Right forelimb (tissue), 1 donor: Measurements from ENCODE around the gene COL25A1.
"Not testable (repeated sequence)": the region's sequence is repeated elsewhere in the genome, so short reads cannot be mapped to it uniquely, and the experiment has no call there.

ENCODE experiments used
- DNase-seq: peaks from one replicate; pipeline ENCODE4 v3.0.0-alpha.2; 2018

Gene COL25A1

DNA sequence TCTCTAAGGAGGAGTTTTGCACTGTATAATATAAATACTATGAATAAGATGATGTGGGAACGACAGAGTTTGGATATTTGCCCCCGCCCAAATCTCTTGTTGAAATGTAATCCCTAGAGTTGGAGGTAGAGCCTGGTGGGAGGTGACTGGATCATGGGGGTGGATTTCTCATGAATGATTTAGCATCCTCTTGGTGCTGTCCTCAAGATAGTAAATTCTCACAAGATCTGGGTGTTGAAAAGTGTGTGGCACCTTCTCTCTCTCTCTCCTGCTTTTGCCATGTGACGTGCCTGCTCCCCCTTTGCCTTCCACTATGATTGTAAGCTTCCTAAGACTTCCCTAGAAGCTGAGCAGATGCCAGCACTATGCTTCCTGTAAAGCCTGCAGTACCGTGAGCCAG is 298.0 kb downstream of the COL25A1 start:
- DNase-seq = no peak

DNA sequence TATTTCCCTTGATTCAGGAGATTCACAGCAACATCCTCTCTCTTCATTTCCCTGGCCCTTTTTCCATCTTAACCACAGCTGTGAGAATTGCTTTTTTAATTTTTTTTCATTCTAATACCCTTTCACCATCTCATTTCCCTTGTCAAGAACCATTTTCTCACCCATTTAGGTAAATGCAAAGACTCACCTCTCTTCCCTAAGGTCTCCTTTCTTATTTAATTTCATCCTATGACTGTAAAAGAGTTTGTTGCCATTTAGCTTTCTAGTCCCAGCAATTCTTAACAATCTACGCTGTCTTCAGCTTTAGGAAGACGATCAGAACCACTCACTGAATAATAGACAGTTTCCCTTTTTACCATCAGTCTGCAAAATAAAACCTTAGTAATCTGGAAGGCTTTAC is 298.5 kb downstream of the COL25A1 start:
- DNase-seq = no peak

DNA sequence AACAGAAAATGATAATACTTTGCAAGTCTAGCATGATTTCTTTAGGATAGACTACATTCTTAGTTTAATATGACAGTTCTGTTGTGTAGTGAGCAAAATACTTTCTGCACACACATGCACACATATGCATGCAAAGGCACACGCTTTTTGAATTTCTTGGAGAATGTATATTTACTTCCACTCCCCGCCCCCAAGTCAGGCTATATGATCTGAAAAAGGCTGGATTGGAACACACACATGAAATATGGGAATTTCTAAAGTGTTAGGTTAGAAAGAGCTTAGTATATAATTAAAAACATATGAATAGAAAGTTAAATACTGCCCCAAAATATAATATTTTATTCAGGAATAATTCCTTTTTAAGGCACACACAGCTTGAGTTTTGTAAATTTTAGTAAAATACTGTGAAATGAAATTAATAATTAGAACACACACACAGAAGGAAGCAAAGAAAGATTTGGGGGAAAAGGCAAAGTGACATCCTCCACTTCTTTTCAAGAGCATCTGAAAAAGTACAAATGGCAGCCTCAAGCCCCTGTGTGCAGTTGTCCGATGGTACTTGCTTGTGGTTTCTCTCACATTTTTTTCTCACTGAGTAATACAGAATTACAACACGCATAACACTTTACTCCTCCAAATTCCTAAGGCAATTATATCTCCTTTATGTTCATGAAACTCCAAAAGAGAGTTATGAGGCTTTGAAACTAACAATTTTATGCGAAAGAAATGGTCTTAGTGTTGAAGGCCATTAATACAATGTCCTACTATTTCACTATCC is 310.7 kb downstream of the COL25A1 start:
- no peak for DNase-seq

DNA sequence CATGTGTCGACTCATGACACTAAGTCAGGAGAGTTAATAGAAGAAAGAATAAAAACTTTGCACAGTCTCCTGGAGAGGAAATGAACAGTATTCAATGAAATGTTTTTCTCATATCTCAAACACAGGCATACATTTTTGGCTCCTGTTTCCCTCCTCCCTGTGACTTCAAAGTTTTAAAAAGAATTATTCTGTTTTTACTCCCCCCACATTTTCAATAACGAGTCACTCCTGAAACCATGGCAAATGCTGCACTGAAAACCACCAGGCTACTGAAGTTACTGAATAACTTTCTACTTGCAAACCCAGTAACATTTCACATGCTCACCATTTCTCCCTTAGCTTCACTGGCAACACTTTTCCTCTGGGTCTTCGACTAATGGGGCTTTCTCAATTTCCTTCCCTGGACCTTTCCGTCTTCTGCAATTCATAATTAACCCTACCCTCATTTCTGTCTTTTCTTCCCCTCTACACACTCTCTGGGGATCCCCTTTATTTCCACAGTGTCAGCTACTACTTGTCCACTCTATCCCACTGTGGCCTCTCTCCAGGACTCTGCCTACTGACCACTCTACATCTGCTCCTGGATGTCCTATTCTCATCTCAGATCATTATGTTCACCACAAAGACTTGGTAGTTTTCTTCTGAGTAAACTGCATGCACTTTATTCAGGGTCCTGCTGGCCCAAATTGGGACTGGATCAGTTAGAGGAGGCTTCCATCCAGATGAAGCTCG is 313.8 kb downstream of the COL25A1 start:
- DNase-seq = no peak

DNA sequence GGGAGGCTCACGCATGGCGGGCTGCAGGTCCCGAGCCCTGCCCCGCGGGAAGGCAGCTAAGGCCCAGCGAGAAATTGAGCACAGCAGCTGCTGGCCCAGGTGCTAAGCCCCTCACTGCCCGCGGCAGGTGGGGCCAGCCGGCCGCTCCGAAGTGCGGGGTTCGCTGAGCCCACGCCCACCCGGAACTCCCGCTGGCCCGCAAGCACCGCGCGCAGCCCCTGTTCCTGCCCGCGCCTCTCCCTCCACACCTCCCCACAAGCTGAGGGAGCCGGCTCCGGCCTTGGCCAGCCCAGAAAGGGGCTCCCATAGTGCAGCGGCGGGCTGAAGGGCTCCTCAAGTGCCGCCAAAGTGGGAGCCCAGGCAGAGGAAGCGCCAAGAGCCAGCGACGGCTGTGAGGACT is 318.0 kb downstream of the COL25A1 start:
- DNase-seq = not testable (repeated sequence)

DNA sequence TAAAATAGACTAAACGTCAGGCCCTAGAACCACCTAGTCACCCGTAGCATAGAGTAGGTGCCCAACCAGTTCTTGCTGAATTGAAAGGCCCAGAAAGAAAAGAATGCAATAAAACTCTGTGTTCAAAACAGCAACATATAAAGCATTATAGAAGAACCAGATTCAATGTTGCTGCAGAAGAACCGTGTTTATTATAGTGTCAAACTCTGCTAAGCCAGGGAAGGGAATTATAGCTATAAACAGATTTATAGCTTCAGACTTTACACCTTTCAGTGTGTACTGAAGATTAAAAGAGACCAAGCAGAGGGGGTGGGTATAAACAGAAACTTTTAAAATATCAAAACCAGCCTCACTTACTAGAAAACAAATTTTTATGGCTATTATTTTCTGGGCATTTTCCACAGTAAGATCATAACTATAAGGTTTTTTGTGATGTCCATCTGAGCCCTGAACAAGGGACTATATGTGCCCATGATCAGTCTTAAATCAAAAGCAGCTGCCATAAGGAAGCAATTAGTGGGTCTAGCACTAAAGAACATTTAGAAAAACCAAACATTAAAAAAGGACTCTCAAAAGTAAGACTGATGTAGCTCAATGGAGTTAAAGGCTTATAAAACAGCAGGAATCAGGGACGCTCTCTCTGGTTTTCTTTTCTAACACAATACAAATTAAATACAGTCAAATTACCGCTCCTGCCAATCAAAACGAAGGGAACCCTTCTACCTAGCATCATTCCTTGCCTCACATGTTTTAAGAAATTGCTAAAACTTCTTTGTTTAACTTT is 319.9 kb downstream of the COL25A1 start:
- no peak for DNase-seq

DNA sequence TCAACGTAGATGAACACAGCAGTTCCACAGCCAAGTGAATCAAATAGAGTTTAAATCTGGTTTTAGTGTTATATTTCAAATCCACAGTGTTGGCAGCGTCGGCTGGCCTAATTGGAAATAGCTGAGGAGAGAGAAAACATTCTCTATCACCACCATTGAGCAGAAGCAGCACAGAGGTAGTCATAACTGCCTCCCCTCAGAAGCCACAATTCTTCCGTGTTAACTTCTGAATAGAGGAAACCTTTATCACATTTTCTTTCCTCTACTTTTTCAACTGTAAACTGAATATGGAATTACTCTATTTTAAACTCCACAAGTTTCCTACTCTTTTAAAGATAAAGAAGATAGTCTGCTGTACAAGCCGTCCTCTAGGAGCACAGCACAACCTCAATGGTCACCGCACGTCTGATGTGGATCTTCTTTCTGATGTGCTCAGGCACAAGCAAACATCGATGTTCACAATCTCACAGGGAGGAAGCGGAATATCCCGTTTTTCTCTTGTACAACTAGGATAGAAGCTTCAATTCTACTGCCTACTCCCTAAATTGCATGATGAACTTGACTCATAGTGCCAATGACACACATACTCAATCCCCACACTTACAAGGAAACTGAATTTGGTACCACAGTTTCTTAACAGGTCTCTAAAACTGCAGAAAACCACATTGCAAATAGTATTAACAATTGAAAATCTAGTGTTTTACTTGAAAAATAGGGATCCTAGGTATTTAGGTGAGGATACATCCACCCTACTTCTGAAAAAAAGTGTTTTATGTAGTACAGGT is 321.8 kb downstream of the COL25A1 start:
- DNase-seq = no peak

DNA sequence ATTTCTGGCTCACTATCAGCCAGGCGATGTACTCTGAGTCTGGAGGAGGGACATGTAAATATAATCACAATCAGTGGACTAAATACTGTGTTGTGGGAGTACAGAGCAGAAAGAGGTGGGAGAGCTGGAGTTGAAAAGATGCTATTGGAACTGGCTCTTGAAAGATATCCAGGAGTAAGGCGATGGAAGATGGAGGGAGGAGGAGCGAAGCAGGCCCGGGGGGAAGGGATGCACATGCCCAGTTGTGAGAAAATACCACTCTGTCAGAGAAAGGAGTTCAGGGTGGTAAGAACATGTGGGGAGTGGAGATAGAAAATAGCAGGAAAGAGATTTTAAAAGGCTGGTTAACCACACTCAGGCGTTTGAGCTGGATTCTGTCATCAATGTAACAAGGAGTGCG is 322.7 kb downstream of the COL25A1 start:
- DNase-seq = no peak

DNA sequence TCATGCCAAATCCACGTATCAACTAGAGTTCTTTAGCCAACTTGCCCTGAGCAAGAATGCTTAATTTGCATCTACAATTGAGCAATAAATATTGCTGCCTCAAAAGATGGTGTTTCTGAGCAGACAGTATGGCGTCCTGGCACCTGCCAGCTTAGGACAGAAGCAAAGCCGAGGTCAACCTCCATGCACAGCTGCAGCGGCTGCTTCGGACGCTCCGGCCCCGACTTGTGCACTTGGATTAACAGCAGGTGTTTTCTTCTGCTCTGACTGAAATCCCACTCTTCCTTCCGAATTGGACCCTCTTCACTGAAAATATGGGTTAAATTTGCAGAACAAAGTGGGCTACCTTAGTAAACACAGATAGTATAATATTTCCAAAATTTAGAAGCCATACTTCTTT is 324.4 kb downstream of the COL25A1 start:
- no peak for DNase-seq

DNA sequence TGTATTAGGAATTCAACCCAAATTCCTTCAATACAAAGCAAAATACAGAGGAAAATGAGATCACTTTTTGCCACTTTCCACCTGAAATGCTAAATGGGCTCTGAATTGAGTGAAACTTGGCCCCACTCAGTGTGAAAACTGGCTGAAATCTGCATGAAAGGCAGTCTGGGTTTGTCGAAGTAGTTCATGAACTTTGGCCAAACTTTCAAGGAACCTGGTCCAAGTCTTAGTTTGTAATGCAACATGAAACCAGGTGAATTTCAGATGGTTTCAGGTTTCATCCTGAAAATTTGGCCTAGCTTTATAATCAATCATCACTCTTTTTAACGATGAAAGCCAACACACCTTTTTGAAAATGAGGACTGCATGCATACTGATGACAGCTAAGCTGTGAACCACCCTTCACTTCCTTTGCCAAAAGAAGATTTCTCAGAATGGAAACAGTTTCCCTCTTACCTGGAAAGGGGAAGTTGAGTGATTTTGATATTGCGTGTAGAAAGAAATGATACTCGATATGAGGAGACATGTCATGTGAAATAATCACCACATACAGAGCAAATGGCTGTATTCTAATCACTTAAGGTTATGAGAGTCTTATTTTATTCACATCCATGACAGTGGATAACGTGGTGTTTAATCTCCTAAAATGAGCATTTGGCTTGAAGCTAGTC is 329.7 kb downstream of the COL25A1 start:
- DNase-seq = no peak

DNA sequence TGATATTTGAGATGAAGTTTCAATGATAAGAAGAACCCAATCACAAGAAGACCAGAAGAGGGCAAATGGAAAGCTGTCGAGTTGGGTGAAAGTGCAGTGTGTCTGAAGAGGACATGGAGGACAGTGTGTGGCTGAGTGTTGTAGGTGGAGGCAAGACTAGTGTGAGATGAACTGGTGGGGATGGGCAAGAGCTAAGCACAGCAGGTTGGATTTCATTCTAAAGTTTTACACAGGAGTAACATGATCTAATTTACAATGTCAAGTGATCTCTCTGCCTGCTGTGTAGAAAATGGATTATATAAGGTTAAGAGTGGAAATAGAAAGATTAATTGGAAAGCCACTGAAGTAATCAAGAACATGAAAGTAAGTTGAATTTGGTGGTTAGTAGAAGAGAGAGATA is 331.0 kb downstream of the COL25A1 start:
- DNase-seq = no peak

DNA sequence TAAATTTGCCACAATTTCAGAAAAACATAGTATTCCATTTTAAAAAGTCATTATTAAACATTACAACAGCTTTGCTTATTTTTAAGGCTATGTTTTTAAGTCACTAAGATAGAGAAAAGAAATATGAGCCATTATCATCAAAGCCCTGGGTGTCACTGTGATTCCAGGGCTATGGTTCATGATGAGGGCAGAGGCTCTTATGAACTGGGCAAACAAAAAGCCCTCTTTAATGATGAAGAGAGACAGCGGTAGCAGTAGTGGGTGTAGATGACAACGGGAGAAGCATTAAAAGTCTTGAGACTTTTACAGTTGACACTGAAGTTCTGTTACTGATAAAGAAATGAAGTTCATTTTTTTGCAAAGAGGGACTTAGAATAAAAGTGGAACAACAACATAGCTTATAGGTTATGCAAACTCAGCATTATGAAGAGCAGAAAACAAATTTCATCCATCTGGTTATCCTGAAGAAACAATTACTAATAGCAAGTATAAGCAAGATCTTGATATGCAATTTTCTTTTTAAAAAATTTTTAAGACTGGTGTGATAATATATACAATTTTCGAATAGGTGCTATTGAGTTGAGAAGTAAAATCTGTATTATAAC is 336.9 kb downstream of the COL25A1 start:
- no peak for DNase-seq

DNA sequence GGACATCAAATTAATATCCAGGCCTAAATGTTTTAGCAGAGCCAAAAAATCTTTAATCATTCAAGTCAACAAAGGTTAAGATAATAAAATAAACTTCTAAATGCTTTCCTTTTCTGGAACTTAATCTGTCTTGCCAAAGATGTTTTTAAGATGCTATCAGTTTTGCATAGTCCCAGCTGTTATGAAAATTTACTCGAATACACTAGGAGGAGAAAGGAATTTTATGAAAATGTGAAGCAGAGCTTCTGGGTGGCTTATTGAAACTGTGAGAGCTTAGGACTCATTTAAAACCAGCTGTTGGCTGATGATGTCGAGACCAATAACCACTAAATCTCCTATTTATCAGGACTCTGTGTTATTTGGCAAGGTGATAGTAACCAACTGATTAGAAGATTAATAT is 337.4 kb downstream of the COL25A1 start:
- no peak for DNase-seq

DNA sequence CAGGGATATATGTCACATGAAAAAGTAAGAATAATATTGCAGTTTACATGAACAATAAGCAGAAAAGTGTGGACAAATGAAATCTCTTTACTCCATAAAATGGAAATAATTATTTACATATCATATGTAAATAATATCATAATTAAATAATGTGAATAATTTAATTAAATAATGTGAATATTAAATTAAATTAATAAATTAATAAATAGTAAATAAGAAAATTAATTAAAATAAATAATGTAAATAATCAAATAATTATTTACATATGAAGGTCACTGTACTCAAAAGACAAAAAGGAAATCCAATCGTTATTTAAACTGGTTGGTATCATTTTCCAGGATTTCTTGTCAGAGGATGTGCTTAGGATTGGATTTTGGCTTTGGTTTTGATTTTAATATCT is 338.5 kb downstream of the COL25A1 start:
- no peak for DNase-seq

DNA sequence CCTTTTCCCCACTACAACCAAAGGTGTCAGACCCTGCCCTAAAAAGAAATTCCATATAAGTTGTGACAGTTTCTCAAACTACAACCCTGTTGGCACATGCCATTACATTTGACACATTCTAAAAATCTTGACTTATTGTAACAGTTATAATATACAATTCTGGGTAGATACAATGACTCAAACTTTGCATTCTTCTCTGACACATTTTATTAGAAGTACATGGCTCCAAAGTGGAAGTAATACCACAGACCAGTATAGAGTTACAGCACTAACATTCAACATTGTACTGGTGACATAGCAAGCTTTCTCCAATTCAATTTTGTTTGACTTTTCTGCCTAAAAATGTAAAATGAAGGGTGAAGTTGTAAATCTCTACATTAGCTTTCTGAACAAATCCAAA is 343.0 kb downstream of the COL25A1 start:
- no peak for DNase-seq

DNA sequence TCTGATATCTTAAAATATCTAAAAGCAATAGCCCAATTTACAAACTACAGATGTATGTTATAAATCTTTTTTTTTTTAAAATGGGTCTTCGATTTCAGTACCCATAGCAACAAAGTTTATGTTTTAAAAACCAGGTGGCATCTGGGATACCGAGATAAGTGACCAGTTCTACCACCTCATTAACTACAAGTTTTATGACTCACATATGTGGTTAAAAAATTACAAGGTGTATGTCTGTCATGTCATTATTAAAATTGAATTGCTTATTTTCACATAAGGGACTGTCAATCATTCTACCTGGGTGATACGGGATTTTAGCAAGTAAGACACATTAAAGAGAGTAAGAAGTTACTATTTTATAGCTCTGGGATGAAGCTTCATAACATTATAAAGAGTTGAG is 347.6 kb downstream of the COL25A1 start:
- no peak for DNase-seq

DNA sequence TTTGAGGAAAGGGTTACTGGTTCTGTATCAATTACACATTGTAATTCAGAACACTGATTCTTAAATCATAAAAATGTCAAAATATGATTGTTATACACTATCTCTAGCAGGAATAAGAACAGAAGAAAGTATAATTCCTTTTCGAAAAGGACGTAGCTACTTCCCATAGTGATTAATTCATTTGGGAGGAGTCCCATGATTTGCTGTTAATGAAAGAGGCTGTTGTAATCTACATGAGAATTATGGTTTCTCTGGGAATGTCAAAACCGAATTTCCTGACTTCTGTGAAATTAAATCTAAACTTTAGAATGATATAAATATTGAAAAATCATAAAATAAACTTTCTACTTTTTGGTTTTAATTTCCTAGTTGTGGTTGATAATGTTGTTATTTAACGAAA is 348.5 kb downstream of the COL25A1 start:
- no peak for DNase-seq

DNA sequence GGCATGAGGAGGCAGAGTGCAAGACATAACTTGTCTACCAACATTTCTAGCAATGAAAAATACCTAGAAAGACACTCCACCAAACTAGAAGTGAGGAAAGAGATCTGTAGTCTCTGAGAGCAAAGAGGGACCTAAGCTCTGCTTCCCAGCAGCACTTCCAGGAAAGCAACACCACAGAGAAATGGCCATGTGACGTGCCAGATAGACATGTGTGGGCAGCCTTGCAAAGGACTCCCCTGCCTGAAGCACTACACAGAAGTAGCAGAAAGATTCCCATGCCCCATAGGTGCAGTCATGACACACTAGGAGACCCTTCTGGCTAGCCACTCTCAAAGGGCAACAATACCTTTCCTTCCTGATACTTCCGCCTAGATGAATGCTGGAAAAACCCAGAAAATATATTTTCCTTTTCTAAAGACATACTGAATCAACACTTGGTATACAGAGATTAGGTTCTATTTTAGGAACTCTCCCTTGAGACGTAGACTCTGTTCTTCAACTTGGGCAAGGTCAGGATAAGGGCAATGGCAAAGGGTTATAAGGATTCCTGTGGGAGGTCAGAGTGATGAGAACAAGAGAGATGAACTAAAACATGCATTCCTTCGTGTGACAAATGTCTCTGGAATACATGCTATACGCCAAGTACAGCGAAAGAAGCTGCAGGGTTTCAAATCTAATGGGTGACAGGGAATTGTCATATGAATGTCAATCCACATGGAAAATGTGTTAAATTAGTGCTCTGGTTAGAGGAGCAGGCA is 352.1 kb downstream of the COL25A1 start:
- DNase-seq = no peak

DNA sequence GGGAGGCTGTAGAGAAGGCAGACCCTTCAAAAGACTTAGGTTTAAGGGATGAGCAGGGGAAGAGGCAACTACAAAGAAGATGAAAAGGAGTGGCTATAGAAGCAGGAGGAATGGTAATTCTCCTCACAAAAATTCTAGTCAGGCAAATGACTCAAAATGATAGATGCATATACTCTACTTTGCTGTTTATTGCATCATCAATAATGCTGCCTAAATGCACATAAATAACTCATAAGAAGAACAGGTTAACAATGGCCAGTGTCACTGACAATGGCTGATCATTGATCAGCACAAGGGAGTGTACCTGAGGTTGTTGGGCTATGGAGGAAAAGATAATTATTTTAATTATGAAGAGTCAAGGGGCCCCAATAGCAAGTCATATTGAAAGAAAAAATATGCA is 354.9 kb downstream of the COL25A1 start:
- DNase-seq = no peak

DNA sequence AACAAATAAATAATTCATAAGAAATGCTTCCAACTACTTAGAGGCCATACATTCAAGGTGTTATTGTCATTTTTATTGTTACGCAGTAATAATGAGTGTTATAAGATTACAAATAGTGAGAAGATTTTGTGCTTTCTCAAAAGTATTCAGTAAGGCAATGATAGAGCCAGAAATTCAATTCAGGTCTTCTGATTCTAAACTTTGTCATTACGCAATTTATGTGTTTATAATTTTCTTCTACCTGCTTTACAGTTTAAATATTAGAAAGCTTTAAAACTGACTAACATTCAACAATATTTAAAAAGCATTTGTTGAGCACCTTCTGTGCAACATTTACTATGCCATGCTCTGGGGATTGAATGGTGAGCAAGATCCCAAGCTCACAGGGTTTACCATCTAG is 356.2 kb downstream of the COL25A1 start:
- no peak for DNase-seq

DNA sequence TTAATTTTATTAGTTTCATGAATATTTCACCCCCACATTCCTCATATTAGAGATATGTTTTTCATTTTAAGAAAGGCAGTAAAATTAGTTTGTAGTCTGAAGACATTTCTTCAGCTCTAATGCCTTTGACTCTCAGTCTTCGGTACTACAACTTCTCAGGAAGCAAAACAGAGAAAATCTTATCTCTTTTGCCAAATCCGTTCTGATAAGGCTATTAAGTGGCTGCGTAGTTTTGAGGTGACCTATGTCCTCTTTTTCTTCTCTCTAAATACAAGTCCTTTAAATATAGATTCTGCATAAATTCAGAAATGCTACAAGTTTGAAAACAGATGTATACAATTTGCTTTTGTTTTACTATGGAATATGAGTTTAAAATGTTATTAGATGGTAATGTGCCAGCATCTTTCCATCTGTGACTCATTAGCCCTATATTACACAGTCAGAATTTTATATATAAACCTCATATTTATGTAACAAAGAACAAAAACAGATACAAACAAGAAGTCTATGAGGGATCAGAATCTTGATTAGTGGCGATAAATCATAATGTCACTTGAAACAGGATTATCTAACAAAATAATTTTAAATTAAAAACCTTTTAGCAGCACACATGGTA is 358.4 kb downstream of the COL25A1 start:
- DNase-seq = no peak
